Gastroesophageal sphincter (tissue), 3 donors: ENCODE results near the gene GRM4.

Experiments used
- CTCF ChIP-seq, 4 experiments: fragments of 200-600 bp in 2 of 4; fragments of 450-650 bp in 2 of 4; sonication (generic) in 1 of 4; IDR thresholded peaks; one replicate each; pipeline ENCODE4 v1.5.1; 2017 to 2019; ENCODE audit warnings: antibody characterized with exemption in 4 of 4, mild to moderate bottlenecking in 2 of 4, moderate library complexity in 2 of 4
- POLR2A ChIP-seq, 2 donors: fragments of 450-650 bp; IDR thresholded peaks; one replicate each; pipeline ENCODE4 v1.6.1; 2017; ENCODE audit warnings: antibody characterized with exemption in 2 of 2, mild to moderate bottlenecking in 2 of 2, moderate library complexity in 1 of 2
- POLR2AphosphoS5 ChIP-seq: sonication (generic); formaldehyde crosslinking; IDR thresholded peaks from one replicate; pipeline ENCODE4 v1.6.1; 2017; ENCODE audit warnings: antibody characterized with exemption

DNA sequence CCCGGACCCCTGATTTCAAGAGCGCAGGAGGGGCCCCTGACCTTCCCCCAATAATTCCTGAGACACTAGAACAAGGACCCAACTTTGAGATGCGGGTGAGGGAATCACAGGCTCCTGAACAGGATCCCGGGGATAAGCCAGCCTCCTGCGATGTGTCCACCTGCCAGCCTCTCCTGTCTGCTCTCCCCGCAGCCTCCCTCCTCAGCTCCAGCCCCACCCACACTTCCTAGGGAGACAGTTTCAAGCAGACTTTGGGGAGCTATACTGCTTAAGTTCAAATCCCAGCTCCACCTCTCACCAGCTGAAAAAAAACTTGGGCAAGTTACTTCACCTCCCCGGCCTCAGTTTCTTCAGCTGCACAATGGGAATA lies 50.8 kb downstream of the GRM4 start:
- no peak for TF ChIP-seq CTCF (IDR thresholded peaks at IDR 0.05)
- no peak for TF ChIP-seq POLR2A (IDR thresholded peaks at IDR 0.05)
- TF ChIP-seq POLR2AphosphoS5, result no peak
